CD4-positive, alpha-beta T cell treated with Interleukin-1 beta for 1 hour (primary cell): Measurements from ENCODE around the gene SYNE2.
"Not testable (repeated sequence)": the region's sequence is repeated elsewhere in the genome, so short reads cannot be mapped to it uniquely, and the experiment has no call there.

ENCODE experiments used
- DNase-seq, 2 donors: peaks; one replicate each; pipeline ENCODE4 v3.0.0-alpha.2; 2020 to 2022

The SYNE2 gene

DNA sequence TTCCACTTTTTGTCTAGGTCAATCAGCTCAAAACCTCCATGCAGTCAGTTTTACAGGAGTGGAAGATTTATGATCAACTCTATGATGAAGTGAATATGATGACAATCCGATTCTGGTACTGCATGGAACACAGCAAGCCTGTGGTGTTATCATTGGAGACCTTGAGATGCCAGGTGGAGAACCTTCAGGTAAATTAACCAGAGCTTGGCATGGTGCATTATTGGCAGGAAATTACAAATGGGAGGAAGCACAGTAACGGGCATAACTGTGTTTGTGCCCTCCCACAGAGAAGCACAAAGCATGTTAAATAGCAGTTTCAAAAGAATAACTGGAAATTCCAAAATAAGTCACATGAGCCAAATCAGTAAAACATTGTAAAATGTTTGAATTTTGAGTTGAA lies 305.8 kb downstream of the SYNE2 start:
- no peak for DNase-seq

DNA sequence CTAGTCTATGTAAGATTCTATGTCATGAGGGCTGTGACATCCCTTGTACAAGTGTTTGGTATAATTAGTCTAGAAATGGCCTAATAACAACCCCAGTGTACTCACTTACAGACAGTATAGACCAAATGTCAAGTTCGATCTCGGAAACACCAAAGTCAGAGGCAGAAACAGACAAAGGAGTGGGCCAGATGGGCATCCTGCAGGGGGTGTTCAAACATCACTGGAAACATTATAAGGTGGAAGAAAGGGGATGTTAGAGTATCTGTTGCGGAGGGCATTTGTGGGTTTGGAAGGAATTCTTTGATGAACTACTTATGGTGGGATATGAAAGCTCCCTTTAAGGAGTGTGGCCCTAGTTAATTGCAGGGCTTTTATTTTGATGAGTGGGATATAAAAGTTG lies 306.8 kb downstream of the SYNE2 start:
- no peak for DNase-seq

DNA sequence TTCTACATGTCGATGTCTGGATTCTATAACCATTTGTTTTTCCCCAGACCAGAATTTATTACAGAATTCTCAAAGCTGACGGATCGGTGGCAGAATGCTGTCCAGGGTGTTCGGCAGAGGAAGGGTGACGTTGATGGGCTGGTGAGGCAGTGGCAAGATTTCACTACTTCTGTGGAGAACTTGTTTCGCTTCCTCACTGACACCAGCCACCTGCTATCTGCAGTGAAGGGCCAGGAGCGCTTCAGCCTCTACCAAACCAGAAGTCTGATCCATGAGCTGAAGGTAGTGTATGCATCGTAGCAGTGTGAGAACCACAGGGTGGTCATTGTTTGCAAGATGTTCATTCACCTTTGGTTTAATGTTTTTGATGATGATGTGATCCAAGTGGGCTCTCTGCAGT lies 317.4 kb downstream of the SYNE2 start:
- peak in 1 of 2 donors; percentile 8 for DNase-seq

DNA sequence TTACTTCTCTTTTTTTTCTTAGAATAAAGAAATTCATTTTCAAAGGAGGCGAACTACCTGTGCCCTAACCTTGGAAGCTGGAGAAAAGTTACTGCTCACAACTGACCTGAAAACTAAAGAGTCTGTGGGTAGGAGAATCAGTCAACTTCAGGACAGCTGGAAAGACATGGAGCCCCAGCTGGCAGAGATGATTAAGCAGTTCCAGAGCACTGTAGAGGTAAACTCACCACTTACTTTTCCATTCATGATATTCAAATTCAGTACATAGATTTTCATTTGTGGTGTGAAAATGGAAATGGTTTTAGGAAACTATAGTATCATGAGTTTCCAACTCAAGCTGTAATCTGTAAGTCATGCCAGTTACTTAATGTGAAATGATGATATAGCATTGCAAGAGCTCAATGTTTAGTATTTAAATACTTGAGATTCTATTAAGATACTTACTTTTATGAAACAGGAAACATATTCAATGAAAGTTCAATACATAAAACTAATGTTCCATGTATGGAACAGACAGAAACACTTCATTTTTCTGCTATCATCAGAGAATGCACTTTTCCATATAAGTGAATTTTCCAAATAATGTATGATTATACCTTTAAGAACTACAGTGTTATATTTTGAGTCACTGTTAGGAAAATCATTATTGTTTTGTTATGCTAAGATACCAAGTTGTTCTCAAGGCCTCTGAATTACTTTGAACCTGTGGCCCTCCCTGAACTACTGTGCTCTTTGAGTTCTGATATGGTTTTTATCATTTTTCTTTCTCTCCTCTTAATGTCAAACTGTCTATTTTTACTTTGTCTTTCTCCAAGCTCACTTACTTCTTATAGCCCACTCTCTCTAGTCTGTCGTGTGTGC lies 322.3 kb downstream of the SYNE2 start:
- DNase-seq = no peak

DNA sequence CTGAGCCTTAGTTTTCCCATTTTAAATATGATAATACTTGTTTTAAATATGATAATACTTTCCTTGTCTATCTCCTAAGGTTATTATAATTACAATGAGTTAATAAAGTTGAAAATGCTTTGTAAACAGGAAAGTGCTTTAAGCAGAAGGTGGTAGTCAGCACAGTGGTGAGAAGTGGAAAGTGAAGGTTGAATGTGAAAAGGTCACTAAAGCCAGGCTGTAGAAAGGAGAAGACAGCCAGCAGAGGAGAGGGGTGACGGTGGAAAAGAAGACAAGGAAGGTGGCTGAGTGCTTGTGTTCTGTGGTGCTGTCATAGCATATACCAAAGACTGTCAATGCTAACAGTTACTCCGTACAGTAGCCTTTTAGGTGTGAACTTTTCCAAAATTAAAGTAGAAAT lies 323.5 kb downstream of the SYNE2 start:
- DNase-seq = no peak

DNA sequence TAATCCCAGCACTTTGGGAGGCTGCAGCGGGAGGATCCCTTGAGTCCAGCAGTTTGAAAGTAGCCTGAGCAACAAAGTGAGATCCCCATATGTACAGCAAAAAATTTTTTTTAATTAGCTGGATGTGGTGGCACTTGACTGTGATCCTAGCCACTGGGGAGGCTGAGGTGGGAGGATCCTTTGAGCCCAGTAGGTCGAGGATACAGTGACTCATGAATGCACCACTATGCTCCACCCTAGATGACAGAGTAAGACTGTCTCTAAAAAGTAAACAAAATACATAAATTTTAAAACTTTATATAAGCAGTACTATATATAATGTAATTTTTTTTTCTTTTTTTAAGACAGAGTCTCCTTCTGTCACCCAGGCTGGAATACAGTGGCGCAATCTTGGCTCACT lies 326.0 kb downstream of the SYNE2 start:
- no peak for DNase-seq

DNA sequence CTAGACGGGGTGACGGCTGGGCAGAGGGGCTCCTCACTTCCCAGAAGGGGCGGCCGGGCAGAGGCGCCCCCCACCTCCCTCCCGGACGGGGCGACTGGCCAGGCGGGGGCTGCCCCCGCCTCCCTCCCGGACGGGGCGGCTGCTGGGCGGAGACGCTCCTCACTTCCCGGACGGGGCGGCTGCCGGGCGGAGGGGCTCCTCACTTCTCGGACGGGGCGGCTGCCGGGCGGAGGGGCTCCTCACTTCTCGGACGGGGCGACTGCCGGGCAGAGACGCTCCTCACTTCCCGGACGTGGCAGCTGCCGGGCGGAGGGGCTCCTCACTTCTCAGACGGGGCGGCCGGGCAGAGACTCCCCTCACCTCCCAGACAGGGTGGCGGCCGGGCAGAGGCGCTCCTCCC lies 330.1 kb downstream of the SYNE2 start:
- DNase-seq = not testable (repeated sequence)

DNA sequence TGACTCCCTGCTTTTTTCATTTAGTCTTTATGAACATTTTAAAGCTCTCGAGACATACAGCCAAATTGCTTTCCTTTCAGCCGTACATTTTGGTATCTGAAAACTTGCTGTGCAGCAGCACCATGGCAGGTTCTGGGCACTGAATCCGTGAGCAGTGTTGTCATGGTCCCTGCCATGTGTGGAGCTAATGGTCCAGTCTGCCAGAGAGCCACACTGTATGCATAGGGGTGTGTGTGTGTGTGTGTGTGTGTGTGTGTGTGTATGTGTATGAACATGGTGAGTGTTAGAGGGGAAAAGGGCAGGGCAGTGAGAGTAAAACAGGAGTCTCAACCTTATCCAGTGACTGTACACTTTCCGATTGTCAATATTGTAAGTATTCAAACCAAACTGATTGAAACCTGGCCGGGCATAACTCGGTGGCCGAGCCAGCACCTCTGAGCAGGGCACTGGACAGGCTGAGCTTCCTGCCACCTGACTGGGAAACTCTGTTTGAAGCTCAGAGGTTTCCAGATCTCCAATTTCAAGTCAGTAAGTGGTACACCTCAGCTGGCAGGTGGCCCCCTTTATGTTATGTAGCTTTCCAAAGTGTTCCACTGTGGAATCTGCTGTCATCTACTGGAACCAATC lies 331.4 kb downstream of the SYNE2 start:
- no peak for DNase-seq

DNA sequence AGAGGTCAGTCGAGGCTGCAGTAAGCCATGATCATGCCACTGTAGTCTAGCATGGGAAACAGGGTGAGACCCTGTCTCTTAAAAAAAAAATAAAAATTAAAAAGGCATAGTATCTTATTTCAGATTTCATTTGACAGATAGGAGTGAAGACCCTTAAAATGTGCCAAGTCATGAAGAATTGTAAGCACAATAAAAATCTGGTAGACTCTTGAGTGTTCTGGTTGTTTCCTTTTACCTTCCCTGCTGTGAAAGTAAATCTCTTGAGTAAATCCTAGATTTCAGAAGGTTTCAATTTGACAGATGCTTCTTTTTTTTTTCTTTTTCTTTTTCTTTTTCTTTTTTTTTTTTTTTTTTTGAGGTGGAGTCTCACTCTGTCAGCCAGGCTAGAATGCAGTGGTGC lies 332.4 kb downstream of the SYNE2 start:
- DNase-seq = no peak

DNA sequence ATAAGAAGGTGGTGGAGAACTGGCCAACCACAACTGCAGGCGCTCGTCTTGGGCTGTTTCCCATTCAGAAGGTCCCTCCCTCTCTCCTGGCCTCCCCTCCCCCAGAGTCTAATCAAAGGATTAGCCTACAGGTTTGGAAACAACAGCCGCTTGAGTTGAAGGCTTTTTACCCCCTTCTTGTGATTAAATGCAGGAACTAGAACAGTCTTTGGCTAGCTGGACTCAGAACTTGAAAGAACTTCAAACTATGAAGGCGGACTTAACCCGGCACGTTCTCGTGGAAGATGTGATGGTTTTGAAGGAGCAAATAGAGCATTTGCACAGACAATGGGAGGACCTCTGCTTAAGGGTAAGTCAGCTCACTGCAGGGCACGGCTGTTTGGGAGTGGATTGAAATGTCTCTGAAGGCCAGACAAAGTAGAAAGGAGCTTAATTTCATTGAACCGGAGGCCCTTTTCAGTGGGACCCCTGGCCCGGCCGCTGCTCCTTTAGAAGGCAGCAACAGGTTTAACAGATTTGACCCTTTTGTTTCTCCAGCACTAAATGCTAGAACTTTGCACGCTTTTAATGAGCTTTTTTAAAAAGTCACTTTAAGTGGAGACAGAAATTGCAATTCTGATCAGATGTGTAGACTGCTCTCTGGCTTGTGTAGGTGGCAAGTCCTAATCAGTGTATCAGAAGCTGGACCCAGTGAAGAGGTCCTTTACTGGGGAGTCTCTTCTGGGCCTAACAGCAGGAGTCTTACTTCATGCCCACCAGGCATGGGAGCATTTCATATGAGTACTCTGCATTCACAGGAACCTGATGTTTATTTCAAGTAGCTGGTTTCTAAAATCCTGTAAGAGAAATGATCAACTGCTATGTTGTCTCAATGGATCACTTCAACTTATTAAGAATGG lies 333.7 kb downstream of the SYNE2 start:
- DNase-seq = no peak

DNA sequence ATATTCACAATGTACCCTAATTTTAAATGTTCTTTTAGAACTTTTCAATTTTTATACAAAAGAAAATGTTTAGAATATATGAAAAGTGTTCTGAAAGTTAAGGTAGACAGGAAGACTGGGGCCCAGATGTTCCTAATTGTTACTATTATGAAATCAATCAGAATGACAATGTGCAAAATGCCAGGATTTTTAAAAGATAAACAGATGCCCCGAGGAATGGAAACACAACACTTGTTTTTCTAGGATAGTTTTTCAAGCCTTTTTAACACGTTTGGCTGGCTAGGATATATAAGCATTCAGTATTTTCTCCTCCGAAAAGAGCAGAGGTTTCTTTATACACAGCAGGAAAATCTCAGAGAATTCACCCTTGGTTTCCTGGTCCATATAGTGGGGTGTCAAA lies 334.5 kb downstream of the SYNE2 start:
- DNase-seq = no peak

DNA sequence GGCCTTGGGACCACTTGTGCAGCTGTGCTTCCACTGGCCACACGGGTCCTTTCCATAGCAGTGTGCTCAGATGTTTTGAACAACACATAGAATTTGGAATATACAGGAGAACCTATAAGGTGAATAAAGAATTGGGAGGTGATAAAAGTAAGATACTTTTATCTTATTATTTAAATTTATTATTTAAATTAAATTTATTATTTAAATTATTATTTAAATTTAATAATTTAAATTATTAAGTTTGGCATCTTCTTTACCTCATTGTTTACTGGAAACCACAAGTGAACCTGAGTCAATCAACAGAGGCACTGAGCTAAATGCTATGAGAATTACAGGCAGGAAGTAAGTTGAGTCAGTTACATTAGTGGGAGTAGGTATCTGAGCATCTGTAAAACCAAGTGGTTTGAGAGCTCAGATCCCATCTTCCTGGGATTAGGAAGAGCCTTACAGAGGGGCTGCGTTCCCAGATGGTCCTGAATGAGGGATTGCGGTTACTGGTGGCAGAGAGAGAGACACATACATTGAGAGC lies 338.2 kb downstream of the SYNE2 start:
- no peak for DNase-seq

DNA sequence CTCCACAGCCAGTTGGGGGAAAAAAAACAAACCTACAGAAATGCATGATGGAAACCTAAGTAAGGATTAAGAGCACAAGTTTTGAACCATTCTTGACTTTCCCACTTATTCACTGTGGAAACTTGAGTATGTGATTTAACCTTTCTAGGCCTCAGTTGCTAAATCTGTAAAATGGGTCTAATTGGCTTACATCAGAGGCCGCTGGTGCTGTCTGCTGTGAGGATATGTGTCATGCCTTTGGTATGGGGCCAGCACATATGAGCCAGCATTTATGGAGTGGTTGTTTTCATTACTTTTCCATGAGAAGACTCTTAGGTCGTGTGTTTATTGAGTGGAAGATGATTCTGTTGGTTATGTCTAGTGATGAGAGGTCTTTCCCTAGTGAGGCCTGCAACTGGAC lies 339.0 kb downstream of the SYNE2 start:
- no peak for DNase-seq

DNA sequence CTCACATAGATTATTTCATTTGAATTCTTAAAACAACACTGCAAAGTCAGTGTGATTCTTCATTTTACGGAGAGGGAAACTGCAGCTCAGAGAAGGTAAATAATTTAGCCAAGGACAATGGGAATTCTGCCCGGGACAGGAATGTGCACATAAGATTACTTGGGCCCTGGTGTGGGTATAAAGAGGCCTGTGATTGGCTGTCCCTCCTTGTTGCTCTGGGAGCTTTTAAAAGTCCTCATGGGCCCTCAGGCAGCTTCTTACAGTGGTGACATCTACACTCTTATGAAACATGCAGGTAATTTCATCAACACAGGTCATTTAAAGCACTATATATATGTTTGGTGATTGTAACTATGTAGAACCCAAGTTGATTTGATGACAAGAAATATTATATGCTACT lies 341.0 kb downstream of the SYNE2 start:
- DNase-seq = no peak

DNA sequence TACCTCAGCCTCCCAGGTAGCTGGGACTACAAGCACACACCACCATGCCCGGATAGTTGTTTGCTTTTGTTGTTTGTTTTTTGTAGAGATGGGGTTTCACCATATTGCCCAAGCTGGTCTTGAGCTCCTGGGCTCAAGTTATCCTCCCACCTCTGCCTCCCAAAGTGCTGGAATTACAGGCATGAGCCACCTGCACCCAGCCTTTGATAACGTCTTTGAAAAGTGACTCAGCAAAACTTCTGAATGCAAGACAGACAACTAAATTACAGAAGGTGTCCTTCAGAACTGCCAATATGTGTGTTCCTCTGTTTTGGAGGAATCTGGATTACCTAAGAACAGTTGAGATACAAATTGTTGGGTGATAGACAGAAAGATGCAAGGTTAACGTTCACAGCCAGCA lies 341.6 kb downstream of the SYNE2 start:
- no peak for DNase-seq

DNA sequence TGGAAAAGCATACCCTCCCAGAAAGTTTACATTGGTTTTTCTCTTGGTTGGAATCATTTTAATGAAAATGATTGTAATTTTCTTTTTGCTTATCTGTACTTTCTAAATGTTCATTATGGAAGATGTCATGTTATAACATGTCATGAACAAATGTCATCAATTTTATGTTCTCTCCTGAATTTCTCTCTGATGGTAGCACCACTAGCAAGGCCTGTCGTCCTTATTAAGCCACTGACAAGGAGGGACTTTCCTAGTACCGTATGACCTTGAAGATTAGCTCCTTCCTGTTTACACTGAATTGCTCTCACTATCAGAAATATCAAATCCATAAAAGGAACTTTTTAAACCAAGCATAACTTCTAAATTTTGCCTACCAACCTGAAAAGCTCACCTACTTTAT lies 342.4 kb downstream of the SYNE2 start:
- peak; percentile 7 to 51 for DNase-seq

DNA sequence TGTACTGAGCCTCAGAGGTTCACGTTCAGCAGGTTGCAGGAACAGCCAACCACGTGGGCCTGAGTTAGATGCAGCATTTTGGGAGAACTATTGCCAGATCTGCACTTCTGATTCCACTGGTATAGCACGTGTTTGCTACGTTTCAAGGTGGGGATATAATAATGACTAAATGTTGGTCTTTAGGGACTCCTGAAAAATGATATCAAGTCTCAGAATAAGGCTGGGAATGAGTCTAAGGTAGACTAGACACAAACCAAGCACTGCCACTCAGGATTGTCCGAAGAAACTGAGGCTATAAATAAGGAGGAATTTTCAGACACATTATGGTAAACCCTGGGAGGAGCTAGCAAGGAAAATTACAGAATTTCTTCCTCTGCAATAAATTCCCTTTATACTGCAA lies 343.3 kb downstream of the SYNE2 start:
- DNase-seq = no peak

DNA sequence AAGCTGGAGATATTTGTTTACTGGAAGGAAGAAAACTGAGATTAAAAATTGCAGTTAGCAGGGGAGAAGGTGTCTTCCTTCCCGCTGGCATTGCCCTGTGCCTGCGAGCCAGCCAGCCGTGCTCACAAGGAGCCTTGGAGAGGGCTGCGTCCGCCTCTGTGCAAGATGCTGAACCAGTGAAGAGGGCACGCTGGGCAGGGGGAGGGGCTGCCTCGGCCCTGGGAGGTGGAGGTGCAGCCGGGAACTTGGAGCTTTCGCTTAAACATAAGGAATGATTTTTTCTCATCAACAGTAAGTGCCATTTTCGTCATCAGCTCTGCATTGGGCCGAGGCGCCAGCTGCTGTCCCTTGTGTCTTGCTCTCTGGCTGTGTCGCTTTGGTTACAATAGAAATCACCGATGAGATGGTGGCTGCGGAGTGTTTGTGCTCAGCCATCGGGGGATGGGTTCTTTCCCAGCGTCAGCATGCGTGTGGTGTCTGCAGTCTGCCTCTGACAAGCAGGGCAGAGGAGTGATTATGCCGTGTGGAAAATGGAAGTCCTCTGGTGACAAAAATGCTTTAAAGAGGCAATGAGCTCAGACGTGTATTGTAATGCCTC lies 344.1 kb downstream of the SYNE2 start:
- peak; percentile 32 to 58 for DNase-seq

DNA sequence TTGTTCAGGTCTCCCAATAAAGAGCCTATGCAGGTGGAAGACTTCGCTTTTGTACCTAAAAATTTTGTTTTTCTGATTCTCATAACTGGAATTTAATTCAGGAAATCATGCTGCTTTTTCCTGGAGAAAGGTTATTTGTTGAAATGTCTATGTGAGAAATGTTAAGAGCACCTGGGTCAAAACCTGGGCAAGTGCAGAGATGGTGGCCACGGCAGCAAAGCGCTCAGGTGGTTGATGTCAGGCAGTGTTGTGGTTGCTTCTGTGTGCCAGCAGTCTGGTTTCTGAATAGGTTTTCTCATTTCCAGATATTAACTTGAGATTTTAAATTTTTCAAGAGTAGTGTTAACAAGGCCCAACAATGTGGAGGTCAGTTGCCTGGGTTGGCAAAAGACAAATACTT lies 345.2 kb downstream of the SYNE2 start:
- no peak for DNase-seq

DNA sequence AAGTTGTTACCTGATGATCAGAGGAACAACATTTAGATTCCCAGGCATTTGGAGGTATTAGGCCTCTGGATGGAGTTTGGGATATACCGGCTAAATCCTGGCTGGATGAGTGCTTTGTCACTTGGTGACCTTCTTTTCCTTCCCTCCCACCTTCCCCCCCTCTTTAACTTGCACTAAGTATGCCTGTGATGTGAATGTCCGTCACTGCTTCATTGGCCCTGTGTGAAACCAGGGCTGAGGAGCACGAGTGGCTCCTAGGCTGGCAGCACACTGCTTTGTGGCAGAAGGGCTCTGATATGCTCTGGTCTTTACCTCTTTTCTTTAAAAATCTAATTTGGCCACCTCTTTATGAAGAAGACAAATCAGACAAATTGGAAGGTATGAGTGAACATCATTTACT lies 345.7 kb downstream of the SYNE2 start:
- no peak for DNase-seq

DNA sequence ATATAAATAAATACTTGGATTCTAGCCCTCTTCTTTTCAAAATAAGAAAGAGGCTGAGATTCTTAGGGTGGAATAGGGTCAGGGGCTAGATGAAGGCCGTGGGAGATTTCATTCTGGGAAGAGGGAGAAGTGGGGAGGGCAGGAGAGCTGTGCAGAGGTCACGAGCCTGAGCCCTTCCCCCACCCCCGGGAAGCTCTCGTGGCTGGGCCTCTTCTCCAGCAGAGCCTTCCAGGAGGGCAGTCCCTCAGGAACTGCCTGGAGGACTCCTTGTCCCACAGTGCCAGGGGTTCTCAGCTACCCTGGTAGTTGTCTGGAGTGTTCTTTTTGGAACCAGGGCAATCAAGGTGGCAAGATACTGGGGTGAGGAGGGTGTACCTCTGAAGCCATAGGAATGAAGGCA lies 347.4 kb downstream of the SYNE2 start:
- DNase-seq = no peak

DNA sequence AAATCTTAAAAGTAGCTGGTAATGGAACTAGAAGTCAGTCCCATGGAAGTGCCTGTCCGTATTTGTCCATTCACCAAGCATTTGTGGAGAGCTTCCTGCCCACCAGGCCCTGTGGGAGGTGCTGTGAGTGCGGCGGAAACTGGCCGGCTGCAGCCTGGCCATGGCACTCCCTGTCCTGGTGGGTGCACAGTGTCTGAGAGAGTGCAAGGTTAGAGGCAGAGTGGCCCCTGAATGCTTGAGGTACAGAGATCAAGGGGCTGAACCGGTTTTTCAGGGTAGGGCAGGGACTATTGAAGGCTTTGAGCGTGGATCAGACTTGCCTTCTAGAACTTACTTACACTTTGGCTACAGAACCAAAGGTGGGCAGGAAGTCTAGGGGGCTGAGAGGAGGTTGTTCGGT lies 348.5 kb downstream of the SYNE2 start:
- DNase-seq = no peak
